Superior temporal gyrus (tissue), 1 donor: ENCODE results near the gene HOXB4.

Source experiments
- DNase-seq: peaks from one replicate; pipeline ENCODE4 v3.0.0-alpha.2; 2016; ENCODE audit errors: extremely low spot score

The HOXB4 gene

GRCh38 chr17:48589831-48590606 is 11.9 kb upstream of the HOXB4 start, which contains the start of gene HOXB3:
Gene HOXB3, minus strand, starts transcription at chr17:48590241. Its CDS starts 37,767 bp downstream, at chr17:48552474.
- DNase-seq = no peak

DNA sequence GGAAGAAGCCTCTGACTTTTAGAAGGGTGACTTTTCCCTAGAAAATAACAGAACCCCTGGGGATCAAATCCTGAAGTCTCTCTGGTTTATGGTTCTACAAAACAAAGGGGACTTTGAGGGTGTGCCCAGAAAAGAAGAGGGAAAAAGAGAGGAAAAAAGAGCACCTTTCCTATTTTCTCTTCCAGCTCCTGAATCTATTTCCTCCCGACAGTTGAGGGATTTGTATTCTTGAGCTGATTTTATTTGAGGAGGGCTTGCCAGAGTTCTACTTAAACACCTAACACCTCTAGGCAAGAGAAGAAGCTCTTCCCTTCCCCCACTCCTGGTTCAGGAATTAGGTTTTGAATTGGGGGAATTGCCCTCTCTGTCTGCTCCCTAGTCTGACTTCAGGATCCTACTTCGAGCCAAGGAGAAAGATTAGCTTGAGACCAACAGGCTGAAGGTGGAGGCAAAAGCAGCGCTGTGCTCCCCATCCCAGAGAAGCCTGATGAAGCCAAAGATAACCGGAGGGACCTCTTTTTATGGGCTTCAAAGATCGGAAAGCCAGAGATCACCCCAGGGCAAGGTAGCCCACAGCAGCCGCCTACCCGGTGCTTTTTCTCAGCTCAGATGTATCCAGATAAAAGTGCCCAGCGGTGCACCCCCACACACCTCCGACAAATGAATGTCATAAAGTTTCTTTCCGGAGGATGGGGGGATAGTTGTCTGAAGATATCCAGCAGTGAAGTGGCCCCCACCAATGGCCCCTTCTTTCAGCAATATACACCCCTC is 11.1 kb upstream of the HOXB4 start:
- DNase-seq = no peak

GRCh38 chr17:48588528-48588927 is 10.4 kb upstream of the HOXB4 start:
- no peak for DNase-seq

DNA sequence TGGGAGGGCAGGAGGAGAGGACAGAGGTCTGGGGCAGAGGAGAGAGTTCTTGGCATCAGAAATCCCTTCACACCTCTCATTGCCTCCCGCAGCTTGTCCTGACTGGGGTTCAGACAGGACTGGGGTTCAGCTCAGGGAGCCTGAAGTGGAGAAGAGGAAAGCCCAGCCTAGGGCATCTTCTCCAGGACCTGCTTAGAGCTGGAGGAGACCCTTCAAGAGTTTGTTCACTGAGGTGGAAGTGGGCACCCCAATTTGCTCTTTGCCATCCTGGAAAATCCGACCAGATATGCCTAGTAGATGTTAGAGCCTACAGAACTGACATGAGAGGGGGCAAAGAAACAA is 9.9 kb upstream of the HOXB4 start:
- DNase-seq = no peak

- DNase-seq = no peak
These were observed 9.3 kb upstream of the HOXB4 start for GRCh38 chr17:48587276-48588073.

DNA sequence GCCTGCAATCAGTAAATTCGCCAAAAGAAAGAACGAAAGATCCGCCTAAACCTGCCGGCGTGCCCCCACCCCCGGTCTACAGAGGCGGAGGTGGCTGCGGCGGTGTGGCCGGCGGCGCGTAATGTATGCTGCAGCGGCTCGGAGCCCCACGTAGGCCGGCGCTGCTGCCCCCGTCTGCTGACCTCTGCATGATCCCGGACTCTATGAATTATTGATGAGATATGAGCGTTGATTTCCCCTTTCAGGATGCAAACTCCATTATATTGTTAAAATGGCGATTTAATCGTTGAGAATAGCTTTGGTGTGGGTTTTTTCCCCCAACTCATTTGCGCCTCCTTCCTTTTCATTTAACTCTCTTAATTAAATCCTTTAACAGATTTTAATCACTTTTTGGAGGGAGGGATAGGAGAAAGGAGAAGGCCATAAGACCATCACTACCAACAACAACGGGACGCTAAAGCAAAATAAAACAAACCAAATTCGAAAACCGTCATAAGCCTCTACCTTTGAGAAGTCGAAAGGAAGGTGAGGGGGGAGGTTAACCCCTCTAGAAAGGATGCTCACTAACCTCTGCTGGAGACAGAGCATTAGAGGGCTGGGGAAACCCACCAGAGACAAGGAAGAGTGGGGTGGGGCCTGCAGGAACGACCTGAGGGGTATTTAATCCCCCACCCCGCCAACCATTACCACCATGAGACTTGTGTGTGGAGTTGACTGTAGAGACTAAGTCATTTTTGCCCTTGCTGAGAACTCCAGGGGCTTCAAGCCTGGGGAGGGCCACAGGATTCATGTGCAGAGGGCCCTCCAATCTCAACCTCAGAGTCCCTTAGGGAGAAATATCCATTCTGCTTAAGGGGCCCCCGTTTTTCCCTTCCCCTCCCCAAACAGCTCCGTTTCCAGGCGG is 8.5 kb upstream of the HOXB4 start:
- DNase-seq = no peak

GRCh38 chr17:48584223-48584741 is 6.1 kb upstream of the HOXB4 start:
- no peak for DNase-seq

DNA sequence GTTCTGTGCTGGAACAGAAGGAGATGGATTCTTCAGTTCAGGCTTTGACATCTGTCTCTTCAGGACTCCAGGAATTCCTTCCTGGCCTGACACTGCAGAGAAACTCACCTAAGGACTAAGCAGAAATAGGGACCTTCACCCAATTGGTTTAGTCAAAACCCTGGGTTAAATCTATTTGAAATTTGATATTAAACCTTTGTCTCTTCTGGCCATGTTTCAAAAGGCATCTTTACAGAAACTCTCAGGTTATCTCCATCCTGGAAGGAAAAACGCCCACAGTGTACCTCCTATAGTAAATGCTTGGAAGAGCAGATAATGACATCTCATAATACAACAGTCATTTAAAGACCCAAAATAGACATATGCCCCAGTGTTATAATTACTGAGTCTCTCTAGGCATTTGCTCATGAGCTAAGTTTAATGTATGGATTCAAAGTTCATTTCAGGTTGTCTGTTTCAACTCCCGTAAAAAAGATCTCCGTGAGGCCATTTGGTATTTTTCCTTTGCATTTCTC is 5.6 kb upstream of the HOXB4 start:
- no peak for DNase-seq

GRCh38 chr17:48582750-48583069 is 4.6 kb upstream of the HOXB4 start:
- DNase-seq = no peak

GRCh38 chr17:48579760-48580554 is 1.8 kb upstream of the HOXB4 start:
- DNase-seq = no peak

GRCh38 chr17:48579471-48579759 is 1.3 kb upstream of the HOXB4 start:
- no peak for DNase-seq

GRCh38 chr17:48578616-48579470 is 693 bp upstream of the HOXB4 start:
- no peak for DNase-seq

- DNase-seq = no peak
These were observed 712 bp downstream of the HOXB4 start for GRCh38 chr17:48577330-48577945.

DNA sequence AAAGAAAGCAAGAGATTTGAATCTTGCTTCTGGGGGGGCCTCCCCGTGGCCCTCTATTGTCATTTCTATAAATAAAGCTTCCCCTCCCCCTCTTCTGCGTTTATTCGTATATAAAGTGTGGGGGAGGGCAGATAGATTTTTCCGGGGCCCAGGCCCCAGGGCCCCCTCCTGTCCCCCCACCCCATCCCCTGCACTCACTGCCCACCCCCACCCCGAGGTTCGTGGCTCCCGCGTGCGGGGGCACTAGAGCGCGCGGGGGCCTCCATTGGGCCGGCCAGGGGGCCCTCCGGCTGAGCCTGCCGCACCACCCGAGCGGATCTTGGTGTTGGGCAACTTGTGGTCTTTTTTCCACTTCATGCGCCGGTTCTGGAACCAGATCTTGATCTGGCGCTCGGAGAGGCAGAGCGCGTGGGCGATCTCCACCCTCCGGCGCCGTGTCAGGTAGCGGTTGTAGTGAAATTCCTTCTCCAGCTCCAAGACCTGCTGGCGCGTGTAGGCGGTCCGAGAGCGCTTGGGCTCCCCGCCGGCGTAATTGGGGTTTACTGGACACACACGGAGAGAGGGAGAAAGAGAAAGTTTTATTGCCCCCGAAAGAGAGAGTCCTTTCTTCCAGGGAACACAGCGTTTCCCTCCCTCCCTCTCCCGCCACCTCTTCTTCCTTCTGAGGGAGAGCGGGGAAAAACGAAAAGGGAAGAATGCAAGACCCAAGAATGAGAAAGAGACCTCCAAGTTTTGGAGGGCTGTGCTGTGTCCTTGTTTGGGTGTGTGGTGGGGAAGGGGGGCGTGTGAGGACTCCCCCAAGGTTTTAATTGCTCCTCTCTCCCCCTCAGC is 1.5 kb downstream of the HOXB4 start:
- no peak for DNase-seq

DNA sequence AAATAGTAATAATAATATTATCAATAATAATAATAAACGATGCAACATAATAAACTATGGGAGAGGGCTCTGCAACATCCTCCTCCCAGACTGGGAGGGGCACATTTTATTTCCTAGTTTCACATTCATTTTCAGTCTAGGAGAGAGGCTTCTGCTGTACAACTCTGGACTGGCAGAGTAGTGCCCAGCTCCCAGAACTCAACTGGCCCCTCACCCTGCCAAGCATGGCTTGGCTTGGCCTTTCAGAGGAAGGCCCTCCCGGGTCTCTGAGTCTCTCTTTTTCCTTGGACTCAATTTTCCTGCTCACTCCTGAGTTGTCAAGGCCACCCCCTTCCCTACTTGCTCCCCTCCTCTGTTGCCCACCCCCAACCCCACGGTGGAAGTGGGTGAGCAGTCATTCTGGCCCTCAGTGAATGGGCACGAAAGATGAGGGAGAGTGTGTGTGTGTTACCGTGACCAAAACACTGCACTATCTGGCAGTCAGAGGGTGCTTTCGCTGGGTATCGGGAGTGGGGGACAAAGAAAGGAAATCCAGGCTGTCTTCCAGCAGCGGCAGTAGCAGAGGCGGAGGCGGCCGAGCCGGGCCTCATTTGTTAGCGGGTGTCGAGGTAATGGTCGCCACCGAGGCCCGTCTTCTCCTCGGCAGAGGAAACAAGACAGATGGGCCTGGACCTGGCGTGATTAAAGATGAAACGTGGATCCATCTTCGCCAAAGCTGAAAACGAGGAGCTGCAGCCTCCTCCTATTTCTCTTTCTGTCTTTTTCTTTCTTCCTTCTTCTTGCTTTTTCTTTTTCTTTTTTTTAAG is 2.3 kb downstream of the HOXB4 start:
- DNase-seq = no peak

DNA sequence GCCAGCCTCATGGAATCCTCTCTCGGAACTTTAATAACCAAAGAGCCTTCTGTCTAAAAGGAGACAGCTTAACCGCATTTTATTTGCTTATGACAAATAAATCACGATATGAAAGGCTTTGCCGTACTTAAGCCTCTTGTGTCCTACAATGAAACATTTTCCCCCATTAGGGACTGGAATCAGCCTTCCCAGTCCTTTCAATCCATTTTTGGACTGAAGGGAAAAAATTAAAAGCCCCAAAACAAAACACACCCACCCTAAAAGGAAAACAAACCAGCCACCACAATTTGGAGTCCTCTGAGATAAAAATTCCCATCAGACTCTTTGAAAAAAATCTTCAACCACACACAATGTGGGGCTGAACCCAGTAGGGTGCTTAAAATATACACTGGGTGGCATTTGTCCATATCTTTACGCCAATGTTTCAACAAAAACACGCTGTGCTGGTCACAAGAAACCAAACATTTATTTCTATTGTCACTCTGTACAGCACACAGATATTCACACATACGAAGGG is 3.0 kb downstream of the HOXB4 start:
- DNase-seq = no peak

DNA sequence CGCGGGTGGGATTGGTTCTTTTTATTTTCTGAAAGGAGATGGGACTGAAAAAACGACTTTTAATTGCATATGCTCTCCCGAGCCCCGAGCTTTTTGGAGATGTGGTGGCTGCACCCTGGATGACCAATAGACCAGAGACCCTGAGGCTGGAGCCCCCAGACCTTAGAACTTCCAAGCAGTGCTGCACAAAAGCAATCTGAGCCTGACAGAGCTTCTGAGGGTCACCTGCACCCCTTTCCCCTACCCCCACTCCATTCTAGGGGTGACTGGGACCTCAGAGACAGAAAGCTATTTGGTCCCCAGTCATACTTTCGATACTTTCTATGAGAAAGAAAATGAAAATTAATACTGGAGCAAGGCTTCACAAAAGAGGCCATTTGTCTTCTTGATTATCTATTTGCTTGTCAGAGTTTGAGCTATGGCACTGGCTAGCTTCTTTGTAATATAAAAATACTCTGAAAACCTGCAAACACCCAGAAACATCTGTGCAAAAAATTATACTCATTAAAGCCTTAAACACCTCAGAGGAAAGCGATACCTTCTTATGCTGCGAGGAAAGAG is 3.6 kb downstream of the HOXB4 start:
- DNase-seq = no peak
